Stimulated activated CD8-positive, alpha-beta memory T cell treated with anti-CD3 and anti-CD28 coated beads, Interleukin-15, amount 100 ng/mL, for 48 hours (primary cell): ENCODE data around the gene CCDC9B.

Experiments used
- DNase-seq, 2 donors: peaks; one replicate each; pipeline ENCODE4 v3.0.0-alpha.2; 2020; ENCODE audit warnings: low read depth in 2 of 2

CCDC9B gene

GRCh38 chr15:40331026-40331425, 9.7 kb downstream of the CCDC9B start:
- DNase-seq: no peak

GRCh38 chr15:40330368-40330836, 10.3 kb downstream of the CCDC9B start:
- no peak for DNase-seq

GRCh38 chr15:40329804-40330203, 10.9 kb downstream of the CCDC9B start:
- no peak for DNase-seq

DNA sequence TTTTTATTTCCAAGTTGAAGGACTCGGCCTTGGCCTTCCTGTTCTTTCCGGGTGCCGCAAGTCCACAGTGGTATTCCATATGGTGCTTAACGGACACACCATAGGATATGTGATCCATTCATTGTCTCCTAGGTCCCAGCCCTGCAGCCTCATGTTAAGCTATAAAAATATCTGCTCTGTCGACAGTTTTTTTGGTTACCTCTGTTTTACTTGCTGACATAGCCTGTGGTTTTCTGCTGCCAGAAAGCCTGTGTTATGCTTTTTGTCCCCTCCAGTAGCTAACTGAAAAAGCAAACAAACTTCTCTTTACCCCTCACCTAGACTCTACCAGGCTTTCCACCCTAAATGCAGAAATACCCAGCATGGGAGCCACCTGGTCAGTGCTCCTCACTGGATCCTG, 12.0 kb downstream of the CCDC9B start:
- no peak for DNase-seq

DNA sequence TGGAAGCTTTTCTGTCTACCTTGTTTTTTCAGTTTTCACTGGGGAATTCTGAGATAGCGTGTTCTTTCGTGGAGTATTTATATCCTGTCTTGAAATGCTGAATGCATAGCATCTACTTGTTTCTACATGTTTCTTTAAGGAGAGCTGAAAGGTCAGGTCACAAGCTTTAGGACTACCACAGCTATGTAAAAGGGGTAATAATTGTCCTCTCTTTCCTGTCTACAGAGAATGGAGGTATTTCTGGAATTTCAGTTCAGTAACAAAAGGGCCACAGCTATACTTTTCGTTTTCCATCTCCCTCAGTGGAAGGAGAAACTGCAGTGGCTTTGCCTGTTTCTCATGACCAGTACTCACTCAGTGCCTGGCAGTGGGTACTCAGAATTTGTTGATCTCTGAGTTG, 12.6 kb downstream of the CCDC9B start:
- DNase-seq: no peak

GRCh38 chr15:40327457-40327856, 13.3 kb downstream of the CCDC9B start:
- DNase-seq: no peak

DNA sequence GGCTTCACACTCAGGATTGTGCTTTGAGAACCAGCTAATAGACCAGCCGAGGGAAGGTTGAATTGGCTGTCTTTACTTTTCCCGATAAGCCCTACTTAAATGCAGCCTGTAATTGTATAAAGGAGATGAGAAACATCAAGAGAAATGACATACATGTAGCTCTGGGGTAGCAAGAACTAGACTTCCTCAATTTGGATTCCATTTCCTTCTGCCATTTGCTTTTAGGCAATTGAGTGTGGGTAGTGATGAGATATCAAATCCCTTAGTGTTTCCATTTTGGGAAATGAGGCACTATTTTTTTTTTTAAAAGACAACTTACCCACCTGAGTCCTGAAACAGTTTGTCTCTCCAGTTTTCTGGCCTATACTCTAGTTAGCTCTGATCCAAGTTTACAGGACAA, 15.0 kb downstream of the CCDC9B start:
- no peak for DNase-seq

GRCh38 chr15:40325188-40325587, 15.6 kb downstream of the CCDC9B start:
- DNase-seq: no peak

GRCh38 chr15:40323953-40324937, 16.5 kb downstream of the CCDC9B start:
- no peak for DNase-seq

DNA sequence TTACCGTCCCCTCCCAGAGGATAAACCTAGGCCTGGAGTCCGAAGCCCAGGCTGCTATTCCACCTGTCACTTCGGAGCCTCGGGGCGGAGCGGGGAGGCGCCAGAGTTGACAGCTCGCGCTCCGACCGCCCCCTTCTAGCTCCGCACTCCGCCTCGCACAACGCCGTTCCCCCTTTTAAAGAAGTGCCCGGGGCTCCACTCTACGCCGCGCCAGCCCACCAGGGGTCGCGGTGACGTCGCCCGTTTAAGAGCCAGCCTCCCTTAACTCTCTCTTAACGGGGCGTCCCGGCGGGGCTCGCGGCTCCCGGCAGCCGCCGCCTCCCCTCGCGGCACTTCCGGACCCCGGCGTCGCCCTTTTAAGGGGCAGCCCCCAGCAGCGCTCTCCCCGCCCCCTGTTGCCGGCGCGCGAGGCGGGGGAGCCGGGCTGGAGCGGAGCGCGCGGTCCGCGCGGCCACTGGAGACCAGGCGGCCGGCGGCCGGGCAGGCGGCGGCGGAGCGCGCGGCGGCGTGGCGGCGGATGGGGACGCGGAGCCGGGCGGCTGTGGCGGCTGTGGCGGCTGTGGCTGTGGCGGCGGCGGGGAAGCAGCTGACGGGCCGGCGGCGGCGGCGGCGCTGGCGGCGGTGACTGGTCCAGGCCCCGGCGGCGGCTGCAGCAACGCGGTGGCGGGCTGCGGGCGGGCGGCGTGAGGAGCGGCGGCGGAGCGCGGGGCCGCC, 17.3 kb downstream of the CCDC9B start, which contains the start of gene INAFM2:
Gene INAFM2 (plus strand): TSS at position 454 of the 714 bp plus-strand sequence. CDS start 364 bp downstream, outside the sequence.
- DNase-seq: peak; percentile 87 to 90

- DNase-seq: no peak
These were observed 18.1 kb downstream of the CCDC9B start for GRCh38 chr15:40322531-40323238.

GRCh38 chr15:40320931-40321371, 19.8 kb downstream of the CCDC9B start:
- DNase-seq: no peak

GRCh38 chr15:40320409-40320808, 20.3 kb downstream of the CCDC9B start:
- no peak for DNase-seq

DNA sequence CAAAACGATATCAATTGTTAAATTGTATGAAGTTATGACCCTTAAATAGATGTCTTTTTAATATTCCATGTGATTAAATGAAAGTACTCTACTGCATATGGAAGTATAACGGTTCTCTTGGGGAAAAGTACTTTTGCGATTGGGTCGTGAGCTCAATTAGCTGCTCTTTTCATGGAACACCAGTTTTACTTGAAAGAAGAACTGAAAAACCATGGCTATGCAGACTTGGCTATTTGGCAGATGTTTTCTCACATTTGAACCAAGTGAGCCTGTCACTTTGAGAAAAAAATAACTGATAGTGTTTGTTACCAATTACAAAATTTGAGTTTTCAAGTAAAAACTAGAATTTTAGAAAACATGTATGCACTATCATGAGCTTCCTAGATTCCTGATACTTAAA, 23.2 kb downstream of the CCDC9B start:
- DNase-seq: no peak

DNA sequence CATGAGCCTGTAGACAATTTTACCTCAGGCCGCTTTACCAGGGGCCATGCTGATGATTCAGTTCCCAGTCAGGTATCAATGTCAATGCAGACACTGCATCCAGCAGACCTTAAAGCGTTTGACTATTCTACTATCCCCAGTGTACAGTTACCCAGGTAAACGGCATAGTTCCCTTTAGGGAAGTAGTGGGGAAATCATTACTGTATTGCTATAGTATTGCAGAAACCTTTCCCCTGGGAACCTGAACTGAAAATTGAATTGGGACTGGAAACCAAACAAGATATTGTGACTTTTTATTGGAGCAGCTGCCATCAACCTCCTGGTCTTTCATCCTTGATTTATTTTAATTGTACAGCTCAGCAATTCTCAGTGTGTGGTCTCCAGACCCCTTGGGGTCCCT, 23.8 kb downstream of the CCDC9B start:
- DNase-seq: no peak

GRCh38 chr15:40314723-40315276, 25.9 kb downstream of the CCDC9B start:
- DNase-seq: no peak

DNA sequence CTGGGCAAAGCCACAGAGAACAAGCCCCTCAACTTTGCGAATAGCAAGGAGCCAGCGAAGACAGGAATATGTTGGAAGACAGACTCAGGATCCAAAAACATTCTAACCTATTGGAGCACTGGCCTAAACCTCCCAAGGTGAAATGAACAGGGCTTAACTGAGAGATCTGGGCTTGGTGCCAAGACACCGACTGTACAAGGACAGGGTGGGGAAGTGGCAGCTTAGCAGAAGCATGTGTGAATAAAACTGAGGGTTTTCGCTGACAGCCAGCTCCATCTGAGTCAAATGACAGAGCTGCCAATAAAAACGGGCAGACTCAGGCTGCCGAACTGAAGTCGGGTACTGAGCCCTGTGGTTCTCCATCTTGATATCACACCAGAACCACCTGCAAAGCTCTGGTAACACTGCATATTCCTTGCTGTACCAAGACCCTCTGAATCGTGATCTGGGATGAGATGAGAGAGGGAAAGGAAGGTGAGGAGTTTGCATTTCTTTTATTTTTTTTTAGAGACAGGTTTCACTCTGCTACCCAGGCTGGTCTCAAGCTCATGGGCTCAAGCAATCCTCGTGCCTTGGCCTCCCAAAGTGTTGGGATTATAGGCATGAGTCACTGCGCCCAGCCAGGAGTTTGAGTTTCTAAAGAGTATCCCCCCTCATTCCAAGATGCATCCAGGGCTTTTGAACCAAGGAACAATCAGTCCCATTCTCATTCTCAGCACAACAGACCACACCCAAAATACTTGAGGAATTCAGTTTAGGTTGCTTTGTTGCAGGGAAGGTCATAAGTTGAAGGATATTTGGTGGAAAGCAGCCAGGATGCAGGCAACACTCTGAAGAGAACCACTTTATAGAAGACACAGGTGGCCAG, 27.0 kb downstream of the CCDC9B start:
- no peak for DNase-seq

- DNase-seq: no peak
These were observed 28.2 kb downstream of the CCDC9B start for GRCh38 chr15:40312370-40313158.

DNA sequence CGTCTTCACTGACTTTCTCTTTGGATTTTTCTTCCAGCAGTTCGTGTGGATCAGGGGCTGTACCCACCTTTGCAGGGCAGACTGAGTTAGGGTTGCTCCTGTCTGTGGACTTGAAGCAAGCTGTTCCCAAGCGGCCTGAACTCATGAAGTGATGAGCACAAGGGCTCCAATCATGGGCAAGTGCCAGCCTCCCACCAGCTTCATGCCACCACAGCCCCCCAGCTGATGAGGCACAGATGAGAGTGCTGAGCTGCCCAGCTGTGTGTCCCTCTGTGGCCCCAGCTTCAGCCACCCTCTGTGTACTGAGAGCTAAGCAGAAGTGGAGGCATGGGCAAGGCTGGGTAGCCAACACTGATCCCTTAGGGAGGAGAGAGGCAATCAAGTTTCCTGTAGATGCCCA, 29.7 kb downstream of the CCDC9B start:
- no peak for DNase-seq
